HepG2 (cell line): ENCODE results near the gene LLGL2. TPM values are rescaled to one million over a fixed set of nuclear protein-coding genes. Genes with fewer than 3 reads are reported as not detected.

ENCODE experiments used
- ATAC-seq: fragments of 200-7000 bp; cut with Tn5 transposase; 3 replicates; pipeline ENCODE4 v1.9.1; 2020; ENCODE audit warnings: mild to moderate bottlenecking, moderate library complexity
- BruUV-seq: library from RNA; stranded (reverse); fragments of 400-500 nt; replicated peaks from 2 replicates; lab custom pipeline; 2021; lab: Mats Ljungman, UMichigan
- CTCF ChIA-PET: fragments of 300-600 bp; formaldehyde crosslinking; extraction: SDS; loops from one replicate; lab custom pipeline; 2021; ENCODE audit warnings: low total read pairs, inconsistent platforms, low intra/inter-chr PET ratio; lab: Yijun Ruan, JAX
- POLR2A ChIA-PET: fragments of 350-600 bp; sonication (Branson Sonifier 250); formaldehyde crosslinking; loops from one replicate; lab custom pipeline; 2020; ENCODE audit warnings: antibody characterized with exemption, inconsistent platforms; lab: Yijun Ruan, JAX
- DNase-seq: peaks from one replicate; pipeline ENCODE4 v3.0.0-alpha.2; 2015; ENCODE audit warnings: low spot score
- FAIRE-seq: peaks from 3 replicates; lab custom pipeline; 2011; peaks lifted over from hg19 to GRCh38; lab: Jason Lieb, UNC
- H2AFZ ChIP-seq: one replicate; pipeline ENCODE4 v1.6.1; 2011; ENCODE audit warnings: low read length, inconsistent platforms
- H3K27ac ChIP-seq: fragments of 300-600 bp; 3 replicates; pipeline ENCODE4 v1.8.0; 2011; ENCODE audit warnings: mixed run types, mild to moderate bottlenecking, mixed read lengths, low read length, inconsistent platforms; ENCODE audit not compliant: insufficient read depth; ENCODE audit errors: extremely low read length
- H3K27me3 ChIP-seq, 2 experiments: fragments of 200-600 bp in 1 of 2; 2 replicates in 1 of 2; 3 replicates in 1 of 2; pipeline versions ENCODE4 v1.6.0 to v1.8.0; 2011; ENCODE audit warnings: low read length in 2 of 2, mild to moderate bottlenecking in 2 of 2, moderate library complexity in 2 of 2, inconsistent platforms in 1 of 2; ENCODE audit not compliant: insufficient read depth in 2 of 2, control insufficient read depth in 1 of 2
- H3K36me3 ChIP-seq, 2 experiments: fragments of 200-600 bp in 1 of 2; replicated peaks in 1 of 2; 2 replicates in 1 of 2; 3 replicates in 1 of 2; pipeline versions ENCODE4 v1.5.1 to v1.8.0; 2011; ENCODE audit warnings: low read length in 2 of 2, inconsistent platforms in 1 of 2; ENCODE audit not compliant: insufficient read depth in 2 of 2, control insufficient read depth in 1 of 2
- H3K4me1 ChIP-seq: 2 replicates; pipeline ENCODE4 v1.5.1; 2012; ENCODE audit warnings: low read length, inconsistent platforms; ENCODE audit not compliant: insufficient read depth
- H3K4me2 ChIP-seq: 2 replicates; pipeline ENCODE4 v1.6.0; 2011; ENCODE audit warnings: low read depth, low read length, inconsistent platforms
- H3K4me3 ChIP-seq, 3 experiments: fragments of 200-600 bp in 1 of 3; sonication (generic), shearing (Covaris generic) in 1 of 3; replicated peaks in 1 of 3; 2 replicates each; pipeline ENCODE4 v1.5.1; 2011 to 2016; ENCODE audit warnings: low read length in 3 of 3, inconsistent platforms in 2 of 3, low read depth in 2 of 3, mild to moderate bottlenecking in 2 of 3, control low read depth in 1 of 3, mixed read lengths in 1 of 3; ENCODE audit not compliant: insufficient read depth in 1 of 3
- H3K79me2 ChIP-seq: one replicate; pipeline ENCODE4 v1.6.1; 2011; ENCODE audit warnings: low read length, inconsistent platforms; ENCODE audit not compliant: insufficient read depth
- H3K9ac ChIP-seq: 2 replicates; pipeline ENCODE4 v1.6.0; 2011; ENCODE audit warnings: mild to moderate bottlenecking, low read depth, low read length, inconsistent platforms; ENCODE audit not compliant: insufficient read depth
- H3K9me3 ChIP-seq: 2 replicates; pipeline ENCODE4 v1.5.1; 2012; ENCODE audit warnings: mild to moderate bottlenecking, low read length
- H4K20me1 ChIP-seq: 2 replicates; pipeline ENCODE4 v1.6.0; 2011; ENCODE audit warnings: inconsistent platforms, mild to moderate bottlenecking, low read length, moderate library complexity; ENCODE audit not compliant: insufficient read depth
- AGO2 ChIP-seq: fragments of 200-400 bp; formaldehyde crosslinking; optimal IDR thresholded peaks from 2 replicates; pipeline ENCODE3; 2017; ENCODE audit warnings: mild to moderate bottlenecking, low read depth, low read length, moderate library complexity
- CTCF ChIP-seq: sonication (generic); formaldehyde crosslinking; IDR thresholded peaks from 2 replicates; pipeline ENCODE4 v1.5.0; 2020; ENCODE audit warnings: mild to moderate bottlenecking, missing genetic modification reagents, moderate library complexity
- RXRA ChIP-seq: sonication (generic); formaldehyde crosslinking; IDR thresholded peaks from 2 replicates; pipeline ENCODE4 v1.5.1; 2020; ENCODE audit warnings: missing genetic modification reagents
- STAG1 ChIP-seq: sonication (generic); formaldehyde crosslinking; IDR thresholded peaks from 2 replicates; pipeline ENCODE4 v1.4.0; 2020; ENCODE audit warnings: missing genetic modification reagents
- TP53 ChIP-seq: sonication (generic); formaldehyde crosslinking; conservative IDR thresholded peaks from 2 replicates; pipeline ENCODE4 v1.4.0; 2020; ENCODE audit warnings: missing genetic modification reagents
- ZBTB33 ChIP-seq: sonication (generic); formaldehyde crosslinking; IDR thresholded peaks from 2 replicates; pipeline ENCODE4 v1.4.0; 2020; ENCODE audit warnings: missing genetic modification reagents
- ZNF230 ChIP-seq: sonication (generic); formaldehyde crosslinking; IDR thresholded peaks from 2 replicates; pipeline ENCODE4 v1.4.0; 2020; ENCODE audit warnings: mild to moderate bottlenecking, missing genetic modification reagents
- ZNF253 ChIP-seq: sonication (generic); formaldehyde crosslinking; IDR thresholded peaks from 2 replicates; pipeline ENCODE4 v1.8.0; 2022; ENCODE audit warnings: mild to moderate bottlenecking, missing genetic modification reagents, borderline replicate concordance
- ZNF407 ChIP-seq: sonication (generic); formaldehyde crosslinking; IDR thresholded peaks from one replicate; pipeline ENCODE4 v1.5.1; 2020; ENCODE audit warnings: mild to moderate bottlenecking, missing genetic modification reagents; ENCODE audit errors: not compliant biosample characterization
- ZNF850 ChIP-seq: sonication (generic); formaldehyde crosslinking; conservative IDR thresholded peaks from 2 replicates; pipeline ENCODE4 v1.9.0; 2021; ENCODE audit warnings: mild to moderate bottlenecking, missing genetic modification reagents
- WGBS: methylation state at CpG from one replicate; pipeline ENCODE4 v1.1.6; 2017; ENCODE audit warnings: low lambda C conversion rate; 5-methylcytosine and 5-hydroxymethylcytosine counted together
- in situ Hi-C: cut with HindIII; loops from 2 replicates; pipeline ENCODE4 v1.10.0; 2017; ENCODE audit warnings: low pct_unique_long_range_greater_than_20kb; ENCODE audit not compliant: extremely low pct_ligation_motif_present
- intact Hi-C: fragments of 100-400 bp; cut with micrococcal nuclease; formaldehyde crosslinking; loops from one replicate; pipeline ENCODE4 v1.10.0; 2022; ENCODE audit not compliant: unreplicated experiment
- polyA plus RNA-seq, 8 experiments: library from polyadenylated mRNA; depleted of rRNA in 3 of 8; stranded (reverse) in 7 of 8; unstranded in 1 of 8; fragments of >200 nt; fragmentation: Illumina TruSeq in 4 of 8; extraction: Trizol in 4 of 8; gene quantifications; 2 replicates each; pipeline versions ENCODE4 v1.2.1 to v1.2.3, GENCODE V29; 2011 to 2016; ENCODE audit warnings: low read depth in 4 of 8, missing spikeins in 1 of 8, mixed read lengths in 1 of 8; ENCODE audit not compliant: insufficient read depth in 1 of 8
- total RNA-seq, 5 experiments: library from RNA; depleted of rRNA; stranded (reverse); fragments of >200 nt; fragmentation: Illumina TruSeq; extraction: Trizol; gene quantifications; 2 replicates each; pipeline ENCODE4 v1.2.3, GENCODE V29; 2016; ENCODE audit warnings: low read depth in 1 of 5

Gene LLGL2
- total and polyA plus RNA-seq, 2 of the 13 experiments (the other 11 are each of a cell fraction or from before 2014, with no cell fraction given), result 83.0 to 86.7 TPM

GRCh38 chr17:75498726-75499213 lies 26.7 kb upstream of the LLGL2 start:
- Histone ChIP-seq H3K9me3 (no peaks in the 10 kb centered on the region), H3K4me2 (no peak overlapping the region), H3K79me2 (no peaks in the 10 kb centered on the region), H3K27me3 (no peaks in the 10 kb centered on the region), H3K4me3 (no peak overlapping the region), H2AFZ (no peak overlapping the region), H3K9ac (no peak overlapping the region), H3K36me3 (peaks cover 39 to 53% of the 10 kb centered on the region in 2 experiments; a peak in 4 of 5 replicates), H4K20me1 (no peaks in the 10 kb centered on the region), H3K4me1 (no peaks in the 10 kb centered on the region), H3K27ac (no peak overlapping the region)
- no peak for FAIRE-seq
- in situ Hi-C loops, result no loop called here
- ChIA-PET CTCF (no interaction called here), POLR2A (interaction anchor here (1.0 kb wide), 1 partner anchor 39 kb away, joined by 3 read pairs; no protein-coding TSS in a partner anchor)
- no TSS peak for BruUV-seq
- no peak; the same call in 2 of the 3 replicates for ATAC-seq
- 84% methylated on average over 12 of the region's 16 CpGs for WGBS
- intact Hi-C loops, result no loop called here
- DNase-seq, result no peak
- TF ChIP-seq ZNF230 (CRISPR knock-in tag), result 0 out of 2 replicates have a peak, but pooled peaks have one; percentile 28
- TF ChIP-seq RXRA (CRISPR knock-in tag), result peak; percentile 2; the same call in 1 of the 2 replicates
- TF ChIP-seq STAG1 (CRISPR knock-in tag), result peak; percentile 32; the same call in 1 of the 2 replicates
- TF ChIP-seq ZNF407 (CRISPR knock-in tag), result no peak
- TF ChIP-seq ZBTB33 (CRISPR knock-in tag), result peak; percentile 94
- TF ChIP-seq ZNF850, result no peak
- TF ChIP-seq ZNF253 (CRISPR knock-in tag), result no peak
- TF ChIP-seq AGO2, result peak; percentile 62
- TF ChIP-seq CTCF, result peak; percentile 41
- TF ChIP-seq TP53 (CRISPR knock-in tag), result no peak
